ENCODE data around the gene PGAP1. TPM values are rescaled to one million over a fixed set of nuclear protein-coding genes. Genes with fewer than 3 reads are reported as not detected.

The PGAP1 gene, protein sequence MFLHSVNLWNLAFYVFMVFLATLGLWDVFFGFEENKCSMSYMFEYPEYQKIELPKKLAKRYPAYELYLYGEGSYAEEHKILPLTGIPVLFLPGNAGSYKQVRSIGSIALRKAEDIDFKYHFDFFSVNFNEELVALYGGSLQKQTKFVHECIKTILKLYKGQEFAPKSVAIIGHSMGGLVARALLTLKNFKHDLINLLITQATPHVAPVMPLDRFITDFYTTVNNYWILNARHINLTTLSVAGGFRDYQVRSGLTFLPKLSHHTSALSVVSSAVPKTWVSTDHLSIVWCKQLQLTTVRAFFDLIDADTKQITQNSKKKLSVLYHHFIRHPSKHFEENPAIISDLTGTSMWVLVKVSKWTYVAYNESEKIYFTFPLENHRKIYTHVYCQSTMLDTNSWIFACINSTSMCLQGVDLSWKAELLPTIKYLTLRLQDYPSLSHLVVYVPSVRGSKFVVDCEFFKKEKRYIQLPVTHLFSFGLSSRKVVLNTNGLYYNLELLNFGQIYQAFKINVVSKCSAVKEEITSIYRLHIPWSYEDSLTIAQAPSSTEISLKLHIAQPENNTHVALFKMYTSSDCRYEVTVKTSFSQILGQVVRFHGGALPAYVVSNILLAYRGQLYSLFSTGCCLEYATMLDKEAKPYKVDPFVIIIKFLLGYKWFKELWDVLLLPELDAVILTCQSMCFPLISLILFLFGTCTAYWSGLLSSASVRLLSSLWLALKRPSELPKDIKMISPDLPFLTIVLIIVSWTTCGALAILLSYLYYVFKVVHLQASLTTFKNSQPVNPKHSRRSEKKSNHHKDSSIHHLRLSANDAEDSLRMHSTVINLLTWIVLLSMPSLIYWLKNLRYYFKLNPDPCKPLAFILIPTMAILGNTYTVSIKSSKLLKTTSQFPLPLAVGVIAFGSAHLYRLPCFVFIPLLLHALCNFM
- polyA plus RNA-seq (2011; rRNA removed) (4.7 and 6.4 TPM in 2 replicates), polyA minus RNA-seq (2011; rRNA and poly(A)+ RNA removed) (4.5 and 9.3 TPM in 2 replicates)

DNA sequence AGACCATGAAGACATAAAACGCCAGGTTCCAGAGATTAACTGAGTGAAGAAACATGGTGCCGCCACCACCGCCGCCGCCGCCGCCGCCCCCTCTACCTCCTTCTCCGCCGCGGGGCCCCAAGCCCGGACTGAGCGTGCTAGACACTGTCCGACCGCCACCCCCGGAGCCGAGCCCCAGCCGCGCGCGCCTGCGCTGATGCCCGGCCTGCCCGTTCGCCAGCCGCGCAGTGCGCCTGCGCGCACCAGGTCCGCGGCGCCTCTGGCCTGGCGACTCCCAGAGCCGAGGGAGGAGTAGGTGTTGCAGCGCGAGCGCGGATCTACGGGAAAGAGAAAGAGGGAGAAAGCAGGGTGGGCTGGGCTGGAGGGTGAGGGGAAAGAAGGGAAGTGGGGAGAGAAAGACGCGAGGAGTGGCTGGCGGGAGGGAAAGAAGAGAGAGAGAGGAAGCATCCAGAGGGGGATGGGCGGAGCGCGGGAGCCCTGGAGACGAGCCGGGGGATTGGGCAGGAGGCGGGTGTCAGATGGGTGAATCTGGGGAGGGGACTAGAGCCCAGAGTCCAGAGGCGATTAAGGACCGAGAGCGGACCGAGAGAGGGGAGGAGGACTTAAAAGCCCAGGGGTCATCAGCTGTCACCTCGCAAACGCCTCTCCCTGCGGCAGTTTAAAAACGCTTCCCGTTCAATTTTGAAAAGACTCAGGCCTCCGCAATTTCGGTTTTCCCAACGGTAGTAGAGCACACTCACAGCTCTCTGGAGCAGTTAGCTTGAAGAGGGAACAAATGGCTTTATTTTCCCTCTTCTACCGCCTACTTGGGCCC is at the start of gene PGAP1:
Gene PGAP1, minus strand, starts transcription at position 146 of the 814 bp plus-strand sequence. Its CDS starts 91 bp downstream, at position 55.
- TF ChIP-seq, protein P1, sequence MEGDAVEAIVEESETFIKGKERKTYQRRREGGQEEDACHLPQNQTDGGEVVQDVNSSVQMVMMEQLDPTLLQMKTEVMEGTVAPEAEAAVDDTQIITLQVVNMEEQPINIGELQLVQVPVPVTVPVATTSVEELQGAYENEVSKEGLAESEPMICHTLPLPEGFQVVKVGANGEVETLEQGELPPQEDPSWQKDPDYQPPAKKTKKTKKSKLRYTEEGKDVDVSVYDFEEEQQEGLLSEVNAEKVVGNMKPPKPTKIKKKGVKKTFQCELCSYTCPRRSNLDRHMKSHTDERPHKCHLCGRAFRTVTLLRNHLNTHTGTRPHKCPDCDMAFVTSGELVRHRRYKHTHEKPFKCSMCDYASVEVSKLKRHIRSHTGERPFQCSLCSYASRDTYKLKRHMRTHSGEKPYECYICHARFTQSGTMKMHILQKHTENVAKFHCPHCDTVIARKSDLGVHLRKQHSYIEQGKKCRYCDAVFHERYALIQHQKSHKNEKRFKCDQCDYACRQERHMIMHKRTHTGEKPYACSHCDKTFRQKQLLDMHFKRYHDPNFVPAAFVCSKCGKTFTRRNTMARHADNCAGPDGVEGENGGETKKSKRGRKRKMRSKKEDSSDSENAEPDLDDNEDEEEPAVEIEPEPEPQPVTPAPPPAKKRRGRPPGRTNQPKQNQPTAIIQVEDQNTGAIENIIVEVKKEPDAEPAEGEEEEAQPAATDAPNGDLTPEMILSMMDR (IDR thresholded peaks at IDR 0.05; ENCODE audit: low read depth, low read length) = no peak
- Histone ChIP-seq H3K9me3 (ENCODE audit: control insufficient read depth, insufficient read depth, low read length) (no peaks in the 10 kb centered on the region), H3K4me3 (ENCODE audit: low read depth, low read length) (peak within 1 kb of the TSS; percentile 72), H3K27me3 (ENCODE audit: control insufficient read depth, insufficient read depth, low read length) (no peaks in the 10 kb centered on the region), H3K27ac (ENCODE audit: low read depth, low read length) (peak within 1 kb of the TSS; percentile 76)
- ChIA-PET POLR2A (interaction anchor here (1.0 to 3.1 kb wide), 2 partner anchors 33 to 127 kb away, joined by 3 to 14 read pairs; partner anchors contain the start of gene GTF3C3), CTCF (interaction anchor here (0.7 to 1.6 kb wide), 5 partner anchors 74 to 726 kb away, joined by 3 to 7 read pairs (median 5); no protein-coding TSS in a partner anchor)
- peak; percentile 63 for DNase-seq (ENCODE audit: low read depth, low spot score)

DNA sequence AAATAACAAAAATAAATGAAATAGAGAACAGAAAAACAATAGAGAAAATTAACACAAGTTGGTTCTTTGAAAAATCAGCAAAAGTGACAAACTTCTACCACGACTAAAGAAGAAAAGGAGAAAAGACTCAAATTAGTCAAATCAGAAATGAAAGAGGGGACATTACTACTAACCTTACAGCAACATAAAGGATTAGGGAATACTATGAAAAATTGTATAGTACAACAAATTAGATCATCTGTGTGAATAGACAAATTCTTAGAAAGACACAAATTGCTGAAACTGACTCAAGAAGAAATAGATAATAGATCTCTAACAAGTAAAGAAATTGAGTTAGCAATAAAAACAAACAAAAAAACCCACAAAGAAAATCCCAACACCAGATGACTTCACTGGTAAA is 48.5 kb upstream of the PGAP1 start:
- TF ChIP-seq, protein P1 (IDR thresholded peaks at IDR 0.05; ENCODE audit: low read depth, low read length) = no peak
- Histone ChIP-seq H3K4me3 (ENCODE audit: low read depth, low read length) (no peak overlapping the region), H3K27me3 (ENCODE audit: control insufficient read depth, insufficient read depth, low read length) (no peaks in the 10 kb centered on the region), H3K27ac (ENCODE audit: low read depth, low read length) (no peak overlapping the region), H3K9me3 (ENCODE audit: control insufficient read depth, insufficient read depth, low read length) (no peaks in the 10 kb centered on the region)
- DNase-seq (ENCODE audit: low read depth, low spot score) = no peak
- POLR2A ChIA-PET = no interaction called here
- CTCF ChIA-PET = interaction anchor here (0.6 kb wide), 1 partner anchor 335 kb away, joined by 3 read pairs; no protein-coding TSS in a partner anchor

DNA sequence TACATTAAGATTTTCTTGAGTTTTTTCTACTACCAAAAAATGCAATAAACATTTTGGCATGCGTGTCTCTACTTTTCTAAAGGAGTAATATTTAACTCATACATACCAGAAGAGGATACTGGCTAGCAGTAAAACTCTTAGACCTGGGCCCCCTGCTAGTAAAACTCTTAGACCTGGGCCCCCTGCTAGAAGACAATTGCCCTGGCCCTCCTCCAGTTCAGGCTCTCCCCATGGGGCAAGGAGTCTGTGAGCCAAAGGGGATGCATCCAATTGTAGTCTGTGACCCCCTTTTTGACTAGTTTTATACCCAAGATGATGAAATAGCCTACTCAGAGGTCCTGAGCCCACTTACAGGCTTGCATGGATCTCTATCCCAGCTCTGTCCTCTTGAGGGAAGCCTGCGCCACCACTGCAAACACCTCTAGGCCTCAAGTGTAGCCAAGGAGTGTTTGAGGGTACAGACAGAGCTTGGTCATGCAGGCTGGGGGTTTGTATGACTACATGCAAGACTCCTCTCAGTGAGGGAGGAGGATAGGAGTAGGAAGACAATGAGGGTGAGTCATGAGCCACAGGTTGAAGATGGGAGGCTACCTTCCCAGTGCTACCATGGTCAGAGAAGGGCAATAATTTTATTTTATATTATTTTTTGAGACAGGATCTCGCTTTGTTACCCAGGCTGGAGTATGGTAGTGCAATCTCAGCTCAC is 45.2 kb upstream of the PGAP1 start:
- ChIA-PET POLR2A (no interaction called here), CTCF (no interaction called here)
- no peaks in the 10 kb centered on the region for H3K27me3 ChIP-seq (ENCODE audit: control insufficient read depth, insufficient read depth, low read length)
- H3K27ac ChIP-seq (ENCODE audit: low read depth, low read length) = no peak overlapping the region
- TF ChIP-seq, protein P1 (IDR thresholded peaks at IDR 0.05; ENCODE audit: low read depth, low read length) = no peak
- H3K4me3 ChIP-seq (ENCODE audit: low read depth, low read length) = no peak overlapping the region
- peaks cover 3% of the 10 kb centered on the region; the same call in 1 of the 2 replicates for H3K9me3 ChIP-seq (ENCODE audit: control insufficient read depth, insufficient read depth, low read length)
- DNase-seq (ENCODE audit: low read depth, low spot score) = no peak

DNA sequence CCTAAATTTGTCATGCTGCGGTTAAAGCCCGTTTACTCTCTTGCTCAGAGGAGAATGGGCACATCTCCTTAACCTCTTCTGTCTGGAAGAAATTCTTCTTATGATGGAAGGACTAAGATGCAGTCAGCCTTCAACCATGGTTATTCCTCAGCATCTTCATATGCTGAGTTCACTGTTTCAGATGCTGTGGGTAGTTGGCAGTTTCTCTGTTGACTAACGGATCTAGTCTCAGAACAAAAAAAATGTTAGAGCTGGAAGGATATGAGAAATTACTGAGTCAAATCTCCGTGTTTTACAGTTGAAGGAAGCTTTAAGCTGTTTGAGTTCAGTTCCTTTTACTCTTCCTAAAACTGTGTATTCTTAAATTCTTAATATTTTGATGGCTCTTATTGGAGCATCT is 43.6 kb upstream of the PGAP1 start:
- H3K9me3 ChIP-seq (ENCODE audit: control insufficient read depth, insufficient read depth, low read length) = peaks cover 3% of the 10 kb centered on the region; the same call in 1 of the 2 replicates
- H3K4me3 ChIP-seq (ENCODE audit: low read depth, low read length) = no peak overlapping the region
- ChIA-PET CTCF (interaction anchor here (0.9 kb wide), 1 partner anchor 41 kb away, joined by 4 read pairs; no protein-coding TSS in a partner anchor), POLR2A (no interaction called here)
- TF ChIP-seq, protein P1 (IDR thresholded peaks at IDR 0.05; ENCODE audit: low read depth, low read length) = no peak
- DNase-seq (ENCODE audit: low read depth, low spot score) = no peak
- no peaks in the 10 kb centered on the region for H3K27me3 ChIP-seq (ENCODE audit: control insufficient read depth, insufficient read depth, low read length)
- no peak overlapping the region for H3K27ac ChIP-seq (ENCODE audit: low read depth, low read length)
